ENCODE data around the gene PRSS56. TPM values are rescaled to one million over a fixed set of nuclear protein-coding genes. Genes with fewer than 3 reads are reported as not detected.

PRSS56 gene
- polyA plus RNA-seq, 1 donor from 2014 or later: 0.16 TPM

GRCh38 chr2:232481322-232482140 is 38.7 kb upstream of the PRSS56 start:
- Histone ChIP-seq H3K9me3 (ENCODE audit: low read length) (no peaks in the 10 kb centered on the region), H3K4me2 (ENCODE audit: low read length) (no peak overlapping the region), H4K20me1 (ENCODE audit: insufficient read depth) (no peaks in the 10 kb centered on the region), H2AFZ (ENCODE audit: low read depth, low read length) (no peak overlapping the region), H3K4me3 (ENCODE audit: low read length) (no peak overlapping the region), H3K27ac (ENCODE audit: low read length) (no peak overlapping the region), H3K27me3 (ENCODE audit: insufficient read depth, low read depth, low read length) (peaks cover 25% of the 10 kb centered on the region), H3K79me2 (replicated peaks; ENCODE audit: insufficient read depth, low read length) (no peaks in the 10 kb centered on the region), H3K9ac (ENCODE audit: low read length) (no peak overlapping the region), H3F3A (ENCODE audit: insufficient read depth, low read length, poor library complexity, severe bottlenecking) (no peaks in the 10 kb centered on the region), H3K36me3 (ENCODE audit: insufficient read depth, low read length) (no peaks in the 10 kb centered on the region), H3K9me2 (ENCODE audit: insufficient read depth, low read length) (no peaks in the 10 kb centered on the region)
- TF ChIP-seq RAD21 (conservative IDR thresholded peaks at IDR 0.05) (no peak), EP300 (conservative IDR thresholded peaks at IDR 0.05; ENCODE audit: poor library complexity, severe bottlenecking) (no peak), POLR2AphosphoS5 (IDR thresholded peaks at IDR 0.05) (no peak), MXI1 (conservative IDR thresholded peaks at IDR 0.05; ENCODE audit: poor library complexity, severe bottlenecking) (no peak), EZH2 (IDR thresholded peaks at IDR 0.05; ENCODE audit: borderline replicate concordance, insufficient read depth, low read length, poor library complexity, severe bottlenecking) (no peak), TAF1 (IDR thresholded peaks at IDR 0.05; ENCODE audit: low read depth) (no peak), SMC3 (conservative IDR thresholded peaks at IDR 0.05; ENCODE audit: poor library complexity) (no peak)
- TF ChIP-seq, protein P1, sequence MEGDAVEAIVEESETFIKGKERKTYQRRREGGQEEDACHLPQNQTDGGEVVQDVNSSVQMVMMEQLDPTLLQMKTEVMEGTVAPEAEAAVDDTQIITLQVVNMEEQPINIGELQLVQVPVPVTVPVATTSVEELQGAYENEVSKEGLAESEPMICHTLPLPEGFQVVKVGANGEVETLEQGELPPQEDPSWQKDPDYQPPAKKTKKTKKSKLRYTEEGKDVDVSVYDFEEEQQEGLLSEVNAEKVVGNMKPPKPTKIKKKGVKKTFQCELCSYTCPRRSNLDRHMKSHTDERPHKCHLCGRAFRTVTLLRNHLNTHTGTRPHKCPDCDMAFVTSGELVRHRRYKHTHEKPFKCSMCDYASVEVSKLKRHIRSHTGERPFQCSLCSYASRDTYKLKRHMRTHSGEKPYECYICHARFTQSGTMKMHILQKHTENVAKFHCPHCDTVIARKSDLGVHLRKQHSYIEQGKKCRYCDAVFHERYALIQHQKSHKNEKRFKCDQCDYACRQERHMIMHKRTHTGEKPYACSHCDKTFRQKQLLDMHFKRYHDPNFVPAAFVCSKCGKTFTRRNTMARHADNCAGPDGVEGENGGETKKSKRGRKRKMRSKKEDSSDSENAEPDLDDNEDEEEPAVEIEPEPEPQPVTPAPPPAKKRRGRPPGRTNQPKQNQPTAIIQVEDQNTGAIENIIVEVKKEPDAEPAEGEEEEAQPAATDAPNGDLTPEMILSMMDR (IDR thresholded peaks at IDR 0.05; ENCODE audit: poor library complexity, severe bottlenecking): no peak
- TF ChIP-seq, protein P2, sequence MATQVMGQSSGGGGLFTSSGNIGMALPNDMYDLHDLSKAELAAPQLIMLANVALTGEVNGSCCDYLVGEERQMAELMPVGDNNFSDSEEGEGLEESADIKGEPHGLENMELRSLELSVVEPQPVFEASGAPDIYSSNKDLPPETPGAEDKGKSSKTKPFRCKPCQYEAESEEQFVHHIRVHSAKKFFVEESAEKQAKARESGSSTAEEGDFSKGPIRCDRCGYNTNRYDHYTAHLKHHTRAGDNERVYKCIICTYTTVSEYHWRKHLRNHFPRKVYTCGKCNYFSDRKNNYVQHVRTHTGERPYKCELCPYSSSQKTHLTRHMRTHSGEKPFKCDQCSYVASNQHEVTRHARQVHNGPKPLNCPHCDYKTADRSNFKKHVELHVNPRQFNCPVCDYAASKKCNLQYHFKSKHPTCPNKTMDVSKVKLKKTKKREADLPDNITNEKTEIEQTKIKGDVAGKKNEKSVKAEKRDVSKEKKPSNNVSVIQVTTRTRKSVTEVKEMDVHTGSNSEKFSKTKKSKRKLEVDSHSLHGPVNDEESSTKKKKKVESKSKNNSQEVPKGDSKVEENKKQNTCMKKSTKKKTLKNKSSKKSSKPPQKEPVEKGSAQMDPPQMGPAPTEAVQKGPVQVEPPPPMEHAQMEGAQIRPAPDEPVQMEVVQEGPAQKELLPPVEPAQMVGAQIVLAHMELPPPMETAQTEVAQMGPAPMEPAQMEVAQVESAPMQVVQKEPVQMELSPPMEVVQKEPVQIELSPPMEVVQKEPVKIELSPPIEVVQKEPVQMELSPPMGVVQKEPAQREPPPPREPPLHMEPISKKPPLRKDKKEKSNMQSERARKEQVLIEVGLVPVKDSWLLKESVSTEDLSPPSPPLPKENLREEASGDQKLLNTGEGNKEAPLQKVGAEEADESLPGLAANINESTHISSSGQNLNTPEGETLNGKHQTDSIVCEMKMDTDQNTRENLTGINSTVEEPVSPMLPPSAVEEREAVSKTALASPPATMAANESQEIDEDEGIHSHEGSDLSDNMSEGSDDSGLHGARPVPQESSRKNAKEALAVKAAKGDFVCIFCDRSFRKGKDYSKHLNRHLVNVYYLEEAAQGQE (IDR thresholded peaks at IDR 0.05; ENCODE audit: borderline replicate concordance): no peak

DNA sequence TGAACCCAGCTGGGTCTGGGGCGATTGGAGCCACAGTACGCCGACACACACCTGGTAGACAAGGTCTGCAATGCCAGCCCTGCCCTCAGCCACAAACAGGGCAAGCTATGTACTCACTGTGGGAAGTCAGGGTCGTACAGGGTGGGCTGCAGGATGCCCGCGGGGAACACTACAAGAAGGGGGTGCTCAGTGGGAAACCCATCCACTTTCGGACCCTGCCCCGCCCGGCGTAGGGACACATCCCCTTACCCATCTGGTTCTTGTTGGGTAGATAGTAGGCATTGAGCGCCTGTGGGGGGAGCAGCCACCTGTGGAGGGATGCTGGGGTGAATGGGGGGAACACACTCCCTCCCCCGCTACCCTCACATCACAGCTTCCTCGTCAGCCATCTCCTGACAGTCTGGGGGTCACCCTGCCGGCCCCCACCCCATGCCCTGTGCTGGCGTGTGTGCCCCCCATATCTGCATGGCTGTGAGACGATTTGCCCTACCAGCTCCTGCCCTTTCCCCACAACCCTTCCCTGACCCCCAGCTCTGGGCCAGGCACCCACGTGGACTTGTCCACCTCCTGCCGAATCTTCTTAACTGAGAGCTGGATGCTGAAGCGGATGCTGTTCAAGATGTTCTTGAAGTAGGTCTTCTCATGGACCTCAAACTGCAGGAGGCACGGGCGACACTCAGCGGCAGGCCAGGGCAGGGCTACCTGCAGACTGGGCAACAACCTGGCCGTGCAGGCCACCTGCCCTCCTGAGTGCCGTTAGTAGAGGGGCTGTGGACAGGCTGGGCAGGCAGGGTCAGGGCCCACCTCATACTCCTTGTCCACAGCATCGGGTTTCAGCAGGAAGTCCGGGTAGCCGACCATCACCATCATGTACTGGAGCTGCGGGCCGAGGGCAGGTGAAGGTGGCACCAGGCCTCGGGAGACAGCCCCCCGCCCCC is 37.6 kb upstream of the PRSS56 start:
- no peak for TF ChIP-seq TAF1 (IDR thresholded peaks at IDR 0.05; ENCODE audit: low read depth)
- no peak for TF ChIP-seq RAD21 (conservative IDR thresholded peaks at IDR 0.05)
- TF ChIP-seq EZH2 (IDR thresholded peaks at IDR 0.05; ENCODE audit: borderline replicate concordance, insufficient read depth, low read length, poor library complexity, severe bottlenecking): no peak
- TF ChIP-seq, protein P2 (IDR thresholded peaks at IDR 0.05; ENCODE audit: borderline replicate concordance): no peak
- TF ChIP-seq EP300 (conservative IDR thresholded peaks at IDR 0.05; ENCODE audit: poor library complexity, severe bottlenecking): no peak
- no peaks in the 10 kb centered on the region for H3K9me2 ChIP-seq (ENCODE audit: insufficient read depth, low read length)
- no peaks in the 10 kb centered on the region for H3K9me3 ChIP-seq (ENCODE audit: low read length)
- no peak overlapping the region for H3K9ac ChIP-seq (ENCODE audit: low read length)
- no peak overlapping the region for H3K27ac ChIP-seq (ENCODE audit: low read length)
- H3K27me3 ChIP-seq (ENCODE audit: insufficient read depth, low read depth, low read length): peaks cover 33% of the 10 kb centered on the region
- H3K79me2 ChIP-seq (replicated peaks; ENCODE audit: insufficient read depth, low read length): no peaks in the 10 kb centered on the region
- H3F3A ChIP-seq (ENCODE audit: insufficient read depth, low read length, poor library complexity, severe bottlenecking): no peaks in the 10 kb centered on the region
- H3K36me3 ChIP-seq (ENCODE audit: insufficient read depth, low read length): no peaks in the 10 kb centered on the region
- no peak overlapping the region for H2AFZ ChIP-seq (ENCODE audit: low read depth, low read length)
- no peaks in the 10 kb centered on the region for H4K20me1 ChIP-seq (ENCODE audit: insufficient read depth)
- no peak overlapping the region for H3K4me2 ChIP-seq (ENCODE audit: low read length)
- no peak overlapping the region for H3K4me3 ChIP-seq (ENCODE audit: low read length)
